Bone marrow (tissue), 2 donors: Measurements from ENCODE around the gene TECPR2.

Source experiments
- DNase-seq, 2 donors: peaks; one replicate each; lab custom pipeline; 2025; lab: John Stamatoyannopoulos, UW

Gene TECPR2

GRCh38 chr14:102464846-102465341, 102.2 kb downstream of the TECPR2 start:
- no peak for DNase-seq

- DNase-seq = no peak
These were observed 106.5 kb downstream of the TECPR2 start for GRCh38 chr14:102469261-102469660.

- no peak for DNase-seq
These were observed 109.4 kb downstream of the TECPR2 start for GRCh38 chr14:102471921-102472790.

- DNase-seq = no peak
These were observed 110.0 kb downstream of the TECPR2 start for GRCh38 chr14:102472791-102473150.

- no peak for DNase-seq
These were observed 110.8 kb downstream of the TECPR2 start for GRCh38 chr14:102473559-102473958.

- no peak for DNase-seq
These were observed 112.2 kb downstream of the TECPR2 start for GRCh38 chr14:102474934-102475333.

- DNase-seq = no peak
These were observed 116.4 kb downstream of the TECPR2 start for GRCh38 chr14:102479107-102479506.

- DNase-seq = no peak
These were observed 117.0 kb downstream of the TECPR2 start for GRCh38 chr14:102479777-102480176.

- DNase-seq = no peak
These were observed 118.6 kb downstream of the TECPR2 start for GRCh38 chr14:102481371-102481770.

- no peak for DNase-seq
These were observed 119.1 kb downstream of the TECPR2 start for GRCh38 chr14:102481791-102482238.

GRCh38 chr14:102484316-102484715, 121.6 kb downstream of the TECPR2 start:
- DNase-seq = no peak

- no peak for DNase-seq
These were observed 123.2 kb downstream of the TECPR2 start for GRCh38 chr14:102485693-102486512.

GRCh38 chr14:102486513-102487203, 123.9 kb downstream of the TECPR2 start:
- no peak for DNase-seq

- DNase-seq = no peak
These were observed 124.5 kb downstream of the TECPR2 start for GRCh38 chr14:102487204-102487577.

- no peak for DNase-seq
These were observed 127.7 kb downstream of the TECPR2 start for GRCh38 chr14:102490456-102490855.

- DNase-seq = no peak
These were observed 128.6 kb downstream of the TECPR2 start for GRCh38 chr14:102491366-102491765.

- DNase-seq = no peak
These were observed 129.2 kb downstream of the TECPR2 start for GRCh38 chr14:102491786-102492530.

GRCh38 chr14:102492531-102492910, 129.8 kb downstream of the TECPR2 start:
- no peak for DNase-seq

- DNase-seq = no peak
These were observed 130.4 kb downstream of the TECPR2 start for GRCh38 chr14:102493096-102493495.

GRCh38 chr14:102493585-102493984, 130.8 kb downstream of the TECPR2 start:
- DNase-seq = no peak

GRCh38 chr14:102495491-102496330, 133.0 kb downstream of the TECPR2 start:
- DNase-seq = no peak
